DMS153 (cell line): ENCODE results near the gene MTURN.
"Not testable (repeated sequence)": the region's sequence is repeated elsewhere in the genome, so short reads cannot be mapped to it uniquely, and the experiment has no call there.

Experiments
- DNase-seq: peaks from one replicate; lab custom pipeline; 2025; lab: John Stamatoyannopoulos, UW

Gene MTURN

GRCh38 chr7:30134611-30135300, at the start of gene MTURN:
Gene MTURN, plus strand, starts transcription at chr7:30134986. Its CDS starts 151 bp downstream, at chr7:30135137.
- DNase-seq = peak; percentile 93

GRCh38 chr7:30086529-30086928, 48.3 kb upstream of the MTURN start:
- DNase-seq = no peak

- no peak for DNase-seq
These were observed 47.4 kb upstream of the MTURN start for GRCh38 chr7:30087371-30087770.

- DNase-seq = no peak
These were observed 46.4 kb upstream of the MTURN start for GRCh38 chr7:30088362-30088761.

- DNase-seq = no peak
These were observed 44.7 kb upstream of the MTURN start for GRCh38 chr7:30090111-30090510.

GRCh38 chr7:30091491-30091912, 43.3 kb upstream of the MTURN start:
- no peak for DNase-seq

GRCh38 chr7:30091987-30092386, 42.8 kb upstream of the MTURN start:
- DNase-seq = no peak

- DNase-seq = no peak
These were observed 41.3 kb upstream of the MTURN start for GRCh38 chr7:30093420-30093952.

- not testable (repeated sequence) for DNase-seq
These were observed 36.2 kb upstream of the MTURN start for GRCh38 chr7:30098599-30098998.

- no peak for DNase-seq
These were observed 32.5 kb upstream of the MTURN start for GRCh38 chr7:30102281-30102680.

GRCh38 chr7:30104157-30104556, 30.6 kb upstream of the MTURN start:
- no peak for DNase-seq

GRCh38 chr7:30112103-30112713, 22.6 kb upstream of the MTURN start:
- DNase-seq = no peak

GRCh38 chr7:30113144-30113543, 21.6 kb upstream of the MTURN start:
- DNase-seq = no peak

GRCh38 chr7:30114536-30115238, 20.1 kb upstream of the MTURN start:
- DNase-seq = no peak

GRCh38 chr7:30115709-30116297, 19.0 kb upstream of the MTURN start:
- DNase-seq = no peak

GRCh38 chr7:30116771-30117170, 18.0 kb upstream of the MTURN start:
- no peak for DNase-seq

- no peak for DNase-seq
These were observed 16.9 kb upstream of the MTURN start for GRCh38 chr7:30117896-30118295.

- no peak for DNase-seq
These were observed 14.8 kb upstream of the MTURN start for GRCh38 chr7:30119890-30120577.

- no peak for DNase-seq
These were observed 813 bp upstream of the MTURN start for GRCh38 chr7:30133736-30134610.

- peak; percentile 29 for DNase-seq
These were observed 723 bp downstream of the MTURN start for GRCh38 chr7:30135301-30136116.
